ENCODE data around the gene CTNNA2.

The CTNNA2 gene

DNA sequence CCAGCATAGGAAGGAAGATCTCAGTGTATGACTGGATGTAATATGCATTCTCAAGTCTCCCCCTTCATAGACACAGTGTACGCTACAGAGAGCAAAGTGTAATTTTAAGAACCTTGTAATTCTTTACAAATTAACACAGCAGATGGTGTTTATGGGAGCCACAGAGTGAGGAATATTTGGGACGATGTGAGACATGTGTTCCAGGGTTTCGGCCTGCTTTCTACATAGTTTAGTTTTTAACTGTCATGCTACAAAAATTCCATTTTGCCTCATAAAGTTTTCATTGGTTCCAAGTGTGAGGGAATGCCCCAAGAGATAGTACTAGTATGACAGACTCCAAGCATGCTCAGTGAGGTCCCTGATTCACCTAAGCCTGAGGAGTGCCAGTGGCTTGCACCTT lies 867.9 kb downstream of the CTNNA2 start:
- DNase-seq (ENCODE audit: low read depth), result no peak
- TF ChIP-seq, protein P1, sequence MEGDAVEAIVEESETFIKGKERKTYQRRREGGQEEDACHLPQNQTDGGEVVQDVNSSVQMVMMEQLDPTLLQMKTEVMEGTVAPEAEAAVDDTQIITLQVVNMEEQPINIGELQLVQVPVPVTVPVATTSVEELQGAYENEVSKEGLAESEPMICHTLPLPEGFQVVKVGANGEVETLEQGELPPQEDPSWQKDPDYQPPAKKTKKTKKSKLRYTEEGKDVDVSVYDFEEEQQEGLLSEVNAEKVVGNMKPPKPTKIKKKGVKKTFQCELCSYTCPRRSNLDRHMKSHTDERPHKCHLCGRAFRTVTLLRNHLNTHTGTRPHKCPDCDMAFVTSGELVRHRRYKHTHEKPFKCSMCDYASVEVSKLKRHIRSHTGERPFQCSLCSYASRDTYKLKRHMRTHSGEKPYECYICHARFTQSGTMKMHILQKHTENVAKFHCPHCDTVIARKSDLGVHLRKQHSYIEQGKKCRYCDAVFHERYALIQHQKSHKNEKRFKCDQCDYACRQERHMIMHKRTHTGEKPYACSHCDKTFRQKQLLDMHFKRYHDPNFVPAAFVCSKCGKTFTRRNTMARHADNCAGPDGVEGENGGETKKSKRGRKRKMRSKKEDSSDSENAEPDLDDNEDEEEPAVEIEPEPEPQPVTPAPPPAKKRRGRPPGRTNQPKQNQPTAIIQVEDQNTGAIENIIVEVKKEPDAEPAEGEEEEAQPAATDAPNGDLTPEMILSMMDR (IDR thresholded peaks at IDR 0.05; ENCODE audit: control insufficient read depth, insufficient read depth, low read depth, low read length, missing control alignments), result no peak
- H3K4me3 ChIP-seq (ENCODE audit: control insufficient read depth, low read depth, low read length), result no peak overlapping the region

DNA sequence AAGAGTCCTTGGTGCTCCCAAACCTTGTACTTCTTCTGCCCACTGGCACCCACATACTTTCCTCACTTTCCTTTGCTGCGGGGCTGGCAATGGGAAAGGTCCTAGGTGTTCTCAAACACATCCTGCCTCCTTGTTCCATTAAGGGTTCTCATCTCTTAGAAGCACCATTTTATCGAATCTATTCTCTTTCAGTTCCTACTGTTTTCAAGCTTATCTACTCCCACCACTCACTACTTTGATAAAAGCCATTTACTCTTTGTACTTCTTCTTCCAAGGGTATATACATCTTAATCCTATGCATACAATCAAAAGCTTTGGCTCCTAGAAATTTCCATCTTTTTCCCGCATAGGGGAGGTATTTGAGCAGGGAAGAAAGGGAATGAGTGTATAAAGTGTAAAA lies 868.8 kb downstream of the CTNNA2 start:
- H3K4me3 ChIP-seq (ENCODE audit: control insufficient read depth, low read depth, low read length), result no peak overlapping the region
- DNase-seq (ENCODE audit: low read depth), result no peak
- TF ChIP-seq, protein P1 (IDR thresholded peaks at IDR 0.05; ENCODE audit: control insufficient read depth, insufficient read depth, low read depth, low read length, missing control alignments), result no peak

DNA sequence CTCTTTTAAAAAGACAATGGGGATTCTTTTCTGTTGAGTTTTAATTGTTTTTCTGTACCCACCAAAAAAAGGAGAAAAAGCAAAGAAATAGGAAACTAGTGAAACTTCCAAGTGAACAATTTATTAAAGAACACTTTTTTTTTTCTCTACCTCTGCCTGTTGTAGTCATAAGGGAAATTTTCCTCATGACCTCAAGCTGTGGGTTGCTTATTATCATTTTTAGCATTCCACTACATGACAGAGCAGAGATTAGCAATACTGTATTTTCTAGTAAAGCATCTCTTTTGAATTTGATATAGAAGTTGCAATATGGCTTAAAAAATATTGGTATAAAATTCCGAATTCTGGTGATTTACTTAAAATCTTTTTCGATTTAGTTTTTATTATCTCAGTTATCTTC lies 879.6 kb downstream of the CTNNA2 start:
- no peak overlapping the region for H3K4me3 ChIP-seq (ENCODE audit: control insufficient read depth, low read depth, low read length)
- DNase-seq (ENCODE audit: low read depth), result no peak
- TF ChIP-seq, protein P1 (IDR thresholded peaks at IDR 0.05; ENCODE audit: control insufficient read depth, insufficient read depth, low read depth, low read length, missing control alignments), result no peak

DNA sequence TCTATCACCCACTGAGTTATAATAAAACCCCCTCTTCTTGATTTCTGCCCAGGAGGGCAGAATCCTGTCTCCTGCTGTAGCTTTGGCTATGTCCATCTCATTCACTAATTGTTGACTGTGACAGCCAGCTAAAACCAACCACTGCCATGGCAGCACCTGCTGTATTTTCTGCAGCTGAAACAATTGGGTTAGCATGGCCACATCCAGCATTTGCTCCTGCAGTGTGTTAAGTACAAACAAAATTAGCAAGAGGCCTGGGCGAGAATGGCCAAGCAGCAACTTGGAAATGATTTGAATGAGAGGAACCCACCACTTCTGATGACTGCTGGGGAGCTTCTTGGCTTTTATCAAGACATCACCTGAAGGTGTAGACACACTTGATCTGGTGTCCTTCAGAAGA lies 881.1 kb downstream of the CTNNA2 start:
- H3K4me3 ChIP-seq (ENCODE audit: control insufficient read depth, low read depth, low read length), result no peak overlapping the region
- TF ChIP-seq, protein P1 (IDR thresholded peaks at IDR 0.05; ENCODE audit: control insufficient read depth, insufficient read depth, low read depth, low read length, missing control alignments), result no peak
- DNase-seq (ENCODE audit: low read depth), result no peak

DNA sequence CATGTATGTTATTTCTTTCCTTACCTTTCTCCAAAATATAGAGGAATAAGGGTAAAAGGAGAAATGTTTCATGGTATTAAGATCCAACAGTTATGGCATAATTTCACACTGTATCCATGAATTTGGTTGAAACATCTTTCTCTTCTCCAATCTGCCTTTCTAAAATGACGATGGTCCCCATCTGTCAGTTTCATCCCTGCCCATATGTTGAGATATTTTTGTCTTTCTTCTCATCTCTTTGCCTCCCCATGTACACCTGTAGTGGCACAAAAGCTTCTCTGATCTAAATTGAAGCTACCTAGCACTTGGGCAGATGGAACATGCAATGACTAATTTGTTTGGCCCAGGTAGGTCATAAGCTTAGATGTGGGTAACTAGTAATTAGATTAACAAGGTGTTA lies 882.4 kb downstream of the CTNNA2 start:
- TF ChIP-seq, protein P1 (IDR thresholded peaks at IDR 0.05; ENCODE audit: control insufficient read depth, insufficient read depth, low read depth, low read length, missing control alignments), result no peak
- H3K4me3 ChIP-seq (ENCODE audit: control insufficient read depth, low read depth, low read length), result no peak overlapping the region
- DNase-seq (ENCODE audit: low read depth), result no peak

DNA sequence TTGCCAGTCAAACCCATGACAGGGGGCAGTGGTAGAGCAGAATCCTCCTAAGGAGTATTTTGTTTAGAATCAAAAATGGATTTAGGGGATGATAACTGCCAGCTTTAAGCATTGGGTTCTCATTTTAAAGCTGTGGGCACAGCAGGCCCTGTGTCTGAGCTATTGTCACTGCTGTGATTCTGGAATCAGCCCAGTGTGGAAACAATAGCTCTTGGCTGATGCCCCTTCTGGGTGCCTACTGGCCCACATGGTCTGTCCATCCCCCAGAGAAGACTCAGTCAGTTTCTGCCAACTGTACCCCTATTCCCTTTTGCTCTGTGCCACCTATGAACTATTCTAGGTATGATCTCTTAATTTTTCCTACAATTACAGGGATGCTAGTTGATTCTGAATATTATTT lies 883.4 kb downstream of the CTNNA2 start:
- TF ChIP-seq, protein P1 (IDR thresholded peaks at IDR 0.05; ENCODE audit: control insufficient read depth, insufficient read depth, low read depth, low read length, missing control alignments), result no peak
- H3K4me3 ChIP-seq (ENCODE audit: control insufficient read depth, low read depth, low read length), result no peak overlapping the region
- DNase-seq (ENCODE audit: low read depth), result no peak

DNA sequence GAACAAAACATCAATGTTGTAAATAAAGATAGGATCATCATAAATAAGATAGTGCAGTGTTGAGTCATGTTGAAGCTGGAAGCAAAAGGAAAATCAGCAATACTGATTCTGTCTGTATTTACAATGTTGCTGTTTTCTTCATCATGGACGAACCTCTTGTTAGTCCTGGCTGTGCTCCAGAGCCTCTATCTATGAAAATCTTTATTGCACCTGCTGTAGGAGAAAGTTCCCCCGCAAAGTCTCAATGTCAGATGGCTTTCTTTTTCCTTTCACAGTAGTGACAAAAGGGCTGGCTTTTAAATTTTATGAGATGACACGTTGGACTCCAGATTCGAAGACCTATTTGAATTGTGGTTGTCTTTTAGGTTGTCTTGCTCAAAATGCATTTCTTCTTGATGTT lies 890.2 kb downstream of the CTNNA2 start:
- DNase-seq (ENCODE audit: low read depth), result no peak
- H3K4me3 ChIP-seq (ENCODE audit: control insufficient read depth, low read depth, low read length), result no peak overlapping the region
- TF ChIP-seq, protein P1 (IDR thresholded peaks at IDR 0.05; ENCODE audit: control insufficient read depth, insufficient read depth, low read depth, low read length, missing control alignments), result no peak
